Choroid plexus epithelial cell (primary cell): ENCODE data around the gene POP4.

Experiments used
- DNase-seq: peaks from one replicate; pipeline ENCODE4 v3.0.0-alpha.2; 2010; ENCODE audit warnings: low read depth
- H3K4me3 ChIP-seq: 2 replicates; pipeline ENCODE4 v1.5.1; 2011; ENCODE audit warnings: low read depth, mild to moderate bottlenecking, control low read depth, low read length, moderate library complexity
- CTCF ChIP-seq: conservative IDR thresholded peaks from 2 replicates; pipeline ENCODE4 v1.5.1; 2011; ENCODE audit warnings: low read depth, mild to moderate bottlenecking, control low read depth, inconsistent platforms, low read length, moderate library complexity

POP4 gene

GRCh38 chr19:29634002-29634401 is 27.9 kb downstream of the POP4 start:
- DNase-seq, result no peak
- TF ChIP-seq CTCF, result no peak
- H3K4me3 ChIP-seq, result no peak overlapping the region

GRCh38 chr19:29634423-29635130 is 28.5 kb downstream of the POP4 start:
- no peak for TF ChIP-seq CTCF
- DNase-seq, result no peak

GRCh38 chr19:29635963-29636362 is 29.9 kb downstream of the POP4 start:
- no peak overlapping the region for H3K4me3 ChIP-seq
- no peak for TF ChIP-seq CTCF
- DNase-seq, result no peak

More at GRCh38 chr19:29634423-29635130, 28.5 kb downstream of the POP4 start:
- H3K4me3 ChIP-seq, result no peak overlapping the region

DNA sequence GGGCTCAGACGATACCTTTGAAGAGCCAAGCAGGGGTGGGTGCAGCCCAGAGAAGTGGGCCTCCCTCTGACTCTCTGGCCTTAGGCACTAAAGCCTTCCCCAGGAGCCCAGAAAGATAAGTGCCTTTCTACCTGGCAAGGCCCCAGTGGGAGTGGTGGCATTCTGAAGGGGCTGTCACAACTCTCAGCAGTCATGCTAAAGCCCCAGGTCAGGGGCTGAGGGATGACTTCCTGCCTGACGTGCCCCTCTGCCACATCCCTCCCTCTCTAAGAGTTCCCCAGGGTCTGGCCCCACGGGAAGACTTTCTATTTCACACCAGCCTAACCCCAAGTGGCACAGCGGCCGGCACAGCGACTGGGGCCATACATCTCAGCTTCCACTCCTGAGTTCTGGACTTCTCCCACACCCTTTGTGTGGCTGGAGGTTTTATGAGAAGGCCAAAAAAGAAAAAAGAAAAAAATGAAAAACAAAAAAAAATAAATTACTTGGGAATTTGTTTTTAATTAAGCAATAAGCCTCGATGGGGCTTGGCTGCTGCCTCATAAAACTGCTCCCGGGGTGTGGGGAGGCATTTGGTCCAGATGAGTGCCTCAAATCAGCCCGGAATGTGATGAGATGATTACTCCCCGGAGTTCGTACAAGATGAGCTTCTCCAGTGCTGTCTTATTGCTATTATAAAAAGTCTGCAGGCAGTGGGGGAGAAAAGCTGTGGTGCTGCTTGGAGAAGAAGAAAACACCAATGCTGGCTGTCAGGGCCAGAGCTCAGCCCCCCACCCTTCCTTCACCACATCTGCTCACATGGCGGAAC is 30.7 kb downstream of the POP4 start:
- no peak for TF ChIP-seq CTCF
- no peak overlapping the region for H3K4me3 ChIP-seq
- no peak for DNase-seq

DNA sequence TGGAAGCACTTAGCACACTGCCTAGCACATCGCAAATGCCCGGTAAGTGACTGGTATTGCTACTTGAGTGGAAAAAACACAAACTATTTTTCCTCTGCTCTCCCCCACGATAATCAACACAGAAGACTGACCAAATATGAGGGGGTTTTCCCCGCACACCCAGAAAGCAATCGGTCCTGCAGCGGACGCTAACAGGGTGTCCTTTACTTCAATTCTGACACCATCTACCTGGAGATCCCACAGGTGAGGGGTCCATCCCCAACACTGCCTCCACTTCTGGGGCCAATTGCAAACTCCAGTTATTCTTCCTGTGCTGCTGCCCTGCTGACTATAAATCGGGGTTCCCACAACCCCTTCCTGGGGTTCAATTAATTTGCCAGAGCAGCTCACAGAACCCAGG is 33.0 kb downstream of the POP4 start:
- DNase-seq, result no peak
- no peak overlapping the region for H3K4me3 ChIP-seq
- no peak for TF ChIP-seq CTCF

DNA sequence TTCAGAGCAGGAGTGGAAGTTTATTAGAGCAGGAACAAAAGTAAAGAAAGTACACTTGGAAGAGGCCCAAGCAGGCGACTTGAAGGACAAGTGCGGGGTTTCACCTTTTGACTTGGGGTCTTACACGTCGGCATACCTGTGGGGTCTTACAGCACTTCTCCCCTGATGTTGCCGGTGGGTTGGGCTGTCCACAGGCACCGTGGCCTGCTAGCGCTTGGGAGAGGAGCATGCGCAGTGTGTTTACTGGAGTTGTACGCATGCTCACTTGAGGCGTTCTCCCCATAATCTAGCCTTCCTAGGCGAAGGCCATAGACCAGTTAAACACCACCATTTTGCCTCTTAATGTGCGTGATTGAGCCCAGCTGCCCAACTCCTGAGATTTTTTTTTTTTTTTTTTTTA is 34.1 kb downstream of the POP4 start:
- no peak overlapping the region for H3K4me3 ChIP-seq
- no peak for DNase-seq
- no peak for TF ChIP-seq CTCF
